ENCODE measurements around the gene RXRA.

GRCh38 chr9:134329886-134330285 is 3.6 kb downstream of the RXRA start:
- no peak for TF ChIP-seq CTCF (IDR thresholded peaks at IDR 0.05; ENCODE audit: low read length)
- TF ChIP-seq EZH2 (IDR thresholded peaks at IDR 0.05; ENCODE audit: borderline replicate concordance, low read length), result no peak
